GM21526 (cell line): ENCODE measurements around the gene NXN.
"Not testable (repeated sequence)": the region's sequence is repeated elsewhere in the genome, so short reads cannot be mapped to it uniquely, and the experiment has no call there.

Source experiments
- ATAC-seq: cut with Tn5 transposase; IDR thresholded peaks from one replicate; pipeline ENCODE4 v1.9.1; 2021; ENCODE audit warnings: moderate library complexity; ENCODE audit not compliant: unreplicated experiment, low FRiP score

The NXN gene

GRCh38 chr17:924711-925475 is 54.7 kb downstream of the NXN start:
- no peak for ATAC-seq

DNA sequence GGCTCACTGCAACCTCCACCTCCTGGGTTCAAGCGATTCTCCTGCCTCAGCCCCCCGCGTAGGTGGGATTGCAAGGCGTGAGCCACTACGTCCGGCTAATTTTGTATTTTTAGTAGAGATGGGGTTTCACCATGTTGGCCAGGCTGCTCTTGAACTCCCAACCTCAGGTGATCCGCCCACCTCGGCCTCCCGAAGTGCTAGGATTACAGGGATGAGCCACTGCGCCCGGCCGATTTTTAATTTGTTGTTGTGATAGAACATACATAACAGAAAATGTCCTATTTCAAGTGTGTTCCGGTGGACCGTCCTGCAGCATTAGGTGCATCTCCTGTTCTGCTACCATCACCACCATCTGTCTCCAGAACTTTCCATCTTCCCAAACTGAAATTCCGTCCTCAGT is 55.3 kb downstream of the NXN start:
- ATAC-seq = not testable (repeated sequence)

DNA sequence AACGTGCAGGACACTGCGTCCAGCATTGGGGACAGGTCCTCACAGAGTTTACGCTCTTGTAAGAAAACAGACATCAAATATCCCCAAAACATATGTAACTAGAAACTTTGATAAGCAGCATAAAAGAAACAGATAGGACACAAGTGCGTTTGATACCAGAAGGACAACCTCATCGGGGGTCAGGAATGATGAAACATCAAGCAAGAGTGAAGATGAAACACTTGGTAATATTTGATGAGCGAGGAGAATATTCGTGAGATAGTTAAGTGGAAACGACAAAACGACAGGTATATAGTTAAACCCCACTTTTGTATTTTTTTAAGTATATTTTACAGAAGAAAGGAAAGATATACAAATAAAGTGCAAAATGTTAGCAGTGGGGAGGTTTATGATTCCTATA is 55.9 kb downstream of the NXN start:
- ATAC-seq = no peak

DNA sequence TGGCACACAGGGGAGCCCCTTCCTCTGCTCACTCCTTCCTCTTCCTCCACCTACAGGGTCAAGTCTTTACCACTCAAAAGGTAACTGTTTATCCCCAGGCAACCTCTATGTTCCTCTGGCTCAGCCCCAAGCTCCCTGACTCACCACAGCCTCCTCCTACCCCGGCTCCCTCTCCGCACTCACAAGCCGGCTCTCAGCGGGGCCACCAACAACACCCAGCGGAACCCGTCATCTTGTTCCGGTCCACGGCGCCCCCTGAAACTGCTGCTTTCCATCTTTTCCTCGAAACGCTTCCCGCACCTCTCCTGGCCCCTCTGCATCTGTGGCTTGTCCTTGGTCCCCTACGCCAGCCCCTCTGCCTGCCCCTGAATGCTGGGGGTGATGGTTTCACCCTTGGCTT is 58.4 kb downstream of the NXN start:
- ATAC-seq = no peak

GRCh38 chr17:920190-920589 is 59.4 kb downstream of the NXN start:
- ATAC-seq = no peak

GRCh38 chr17:917941-918740 is 61.4 kb downstream of the NXN start:
- ATAC-seq = no peak

DNA sequence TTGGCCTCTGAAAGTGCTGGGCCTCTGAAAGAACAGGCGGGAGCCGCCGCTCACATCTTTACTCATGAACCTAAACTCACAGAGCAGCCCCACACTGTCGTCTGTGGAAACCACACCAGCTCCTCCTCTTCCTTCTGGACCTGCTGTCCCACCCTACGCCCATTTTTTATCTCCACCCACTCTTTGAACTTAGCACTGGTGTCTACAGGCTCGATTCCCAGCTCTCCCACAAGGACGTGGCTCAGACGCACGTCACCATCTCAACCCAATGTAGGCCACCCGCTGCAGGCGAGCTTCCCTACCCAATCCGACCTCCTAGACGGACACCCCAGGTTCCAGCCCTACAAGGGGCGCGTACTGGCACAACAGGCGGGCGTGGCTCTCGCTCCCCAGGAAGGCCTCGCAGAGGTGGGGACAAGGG is 62.2 kb downstream of the NXN start:
- no peak for ATAC-seq

- no peak for ATAC-seq
Observed at GRCh38 chr17:916315-916714, 63.3 kb downstream of the NXN start.

- no peak for ATAC-seq
Observed at GRCh38 chr17:915538-916201, 63.9 kb downstream of the NXN start.

DNA sequence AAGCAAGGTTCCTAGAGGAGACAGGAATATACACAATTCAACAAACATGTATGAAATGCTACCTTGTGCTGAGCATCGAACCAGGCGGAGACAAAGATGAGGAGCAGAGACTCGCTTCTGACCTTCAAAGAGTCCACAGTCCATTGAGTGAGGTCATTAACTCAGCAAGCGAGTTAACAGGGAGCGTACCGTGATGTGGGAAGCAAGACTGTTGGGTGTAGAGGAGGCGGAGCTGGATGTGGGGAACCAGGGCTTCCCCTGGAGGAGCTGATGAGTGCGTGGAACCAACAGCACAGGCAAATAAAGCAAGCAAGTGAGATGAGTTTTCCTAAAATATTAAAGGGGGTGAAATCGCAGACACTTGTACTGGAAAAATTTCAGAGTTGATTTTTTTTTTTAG is 65.0 kb downstream of the NXN start:
- no peak for ATAC-seq

DNA sequence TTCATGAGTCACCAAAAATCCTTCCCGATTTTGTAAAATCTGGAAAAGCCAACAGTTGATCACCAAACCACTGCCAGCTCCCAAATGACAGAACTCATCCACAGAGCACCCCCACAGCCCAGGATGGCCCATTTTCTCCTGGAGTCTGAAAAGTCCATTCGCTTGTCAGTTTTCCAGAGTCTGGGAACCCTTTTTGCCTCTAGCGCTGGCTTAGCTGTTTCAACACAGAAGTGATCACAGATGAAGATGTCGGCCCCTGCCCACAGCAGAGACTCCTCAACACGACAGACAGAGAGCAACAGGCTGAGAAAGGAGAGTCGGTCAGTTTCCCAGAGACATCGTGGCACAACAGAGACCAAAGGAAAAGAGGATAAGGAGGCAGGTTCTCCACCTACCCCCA is 66.4 kb downstream of the NXN start:
- no peak for ATAC-seq

- ATAC-seq = no peak
Observed at GRCh38 chr17:909642-910323, 69.8 kb downstream of the NXN start.

GRCh38 chr17:907725-908124 is 71.9 kb downstream of the NXN start:
- no peak for ATAC-seq

DNA sequence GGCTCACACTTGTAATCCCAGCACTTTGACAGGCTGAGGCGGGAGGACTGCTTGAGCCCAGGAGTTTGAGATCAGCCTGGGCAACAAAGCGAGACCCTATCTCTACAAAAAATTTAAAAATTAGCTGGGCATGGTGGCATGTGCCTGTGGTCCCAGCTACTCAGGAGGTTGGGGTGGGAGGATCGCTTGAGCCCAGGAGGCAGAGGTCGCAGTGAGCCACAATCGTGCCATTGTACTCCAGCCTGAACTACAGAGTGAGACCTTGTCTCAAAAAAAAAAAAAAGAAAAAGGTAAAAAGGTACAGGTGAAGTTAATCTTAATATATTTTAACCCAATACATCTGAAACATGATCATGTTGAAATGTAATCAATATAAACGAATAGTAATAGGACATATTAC is 73.9 kb downstream of the NXN start:
- not testable (repeated sequence) for ATAC-seq

- ATAC-seq = no peak
Observed at GRCh38 chr17:903691-904481, 75.7 kb downstream of the NXN start.

GRCh38 chr17:902463-902862 is 77.1 kb downstream of the NXN start:
- no peak for ATAC-seq

GRCh38 chr17:901964-902363 is 77.6 kb downstream of the NXN start:
- no peak for ATAC-seq

DNA sequence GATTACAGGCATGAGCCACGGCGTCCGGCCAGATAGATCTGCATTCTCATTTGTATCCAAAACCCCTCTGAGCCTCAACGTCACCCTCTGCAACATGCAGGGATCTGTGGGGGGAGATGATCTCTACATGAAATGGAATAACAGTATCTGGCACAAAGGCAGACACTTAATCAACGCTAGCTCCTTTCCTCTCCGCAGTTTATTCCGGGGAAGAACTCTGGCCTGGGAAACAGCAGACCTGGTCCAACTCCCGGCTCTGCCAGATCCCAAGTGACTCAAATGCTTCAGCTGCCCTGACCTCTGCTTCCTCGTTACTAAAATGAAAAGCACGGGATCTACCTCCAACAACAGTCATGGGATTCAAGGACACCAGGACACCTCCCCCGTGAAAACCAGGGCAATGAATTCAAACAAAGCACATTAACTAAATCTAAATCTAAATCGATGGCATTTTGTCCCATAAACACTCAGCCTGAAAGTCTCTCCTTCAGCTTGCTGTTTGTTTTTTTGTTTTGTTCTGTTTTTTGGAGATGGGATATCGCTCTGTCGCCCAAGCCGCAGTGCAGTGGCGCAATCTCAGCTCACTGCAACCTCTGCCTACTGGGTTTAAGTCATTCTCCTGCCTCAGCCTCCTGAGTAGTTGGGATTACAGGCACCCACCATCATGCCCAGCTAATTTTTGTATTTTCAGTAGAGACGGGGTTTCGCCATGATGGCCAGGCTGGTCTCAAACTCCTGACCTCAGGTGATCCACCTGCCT is 78.2 kb downstream of the NXN start:
- ATAC-seq = no peak

- no peak for ATAC-seq
Observed at GRCh38 chr17:900336-900934, 79.1 kb downstream of the NXN start.
